ENCODE results near the gene MDFI. TPM values are rescaled to one million over a fixed set of nuclear protein-coding genes. Genes with fewer than 3 reads are reported as not detected.

MDFI gene
- total and polyA plus RNA-seq, 7 donors = 0.53 to 3.0 (median 0.93) TPM

DNA sequence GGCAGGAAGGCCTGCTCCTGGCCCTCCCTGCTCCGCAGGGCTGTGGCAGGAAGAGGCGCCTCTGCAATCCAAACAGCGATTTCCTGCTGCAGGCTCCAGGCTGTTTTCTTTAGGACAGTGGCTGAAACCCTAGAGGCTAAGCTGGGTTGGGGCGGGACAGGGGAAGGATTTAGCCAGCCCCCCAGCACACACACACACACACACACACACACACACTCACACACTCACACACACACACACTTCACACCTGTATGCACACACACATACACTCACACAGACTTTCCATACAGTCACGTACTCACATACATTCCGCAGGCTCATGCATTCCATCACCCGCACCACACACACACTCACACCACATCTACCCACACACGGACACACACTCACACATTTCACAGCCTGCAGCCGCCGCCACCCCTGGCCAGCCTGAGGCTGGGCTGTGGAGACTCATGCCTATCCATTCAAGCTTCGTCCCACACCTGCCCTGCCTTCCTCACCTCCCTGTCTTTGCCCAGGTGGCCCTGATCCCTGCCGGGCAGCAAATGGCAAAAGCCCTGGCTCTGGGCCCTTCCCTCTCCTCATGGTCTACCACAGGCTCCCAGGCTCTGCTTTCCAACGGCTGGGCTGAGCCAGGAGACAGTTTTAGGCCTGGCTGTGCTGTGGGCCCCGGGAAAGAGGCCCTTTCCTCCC is 17.9 kb downstream of the MDFI start:
- no peaks in the 10 kb centered on the region for H3K4me1 ChIP-seq
- H3K4me3 ChIP-seq = no peak overlapping the region
- no peaks in the 10 kb centered on the region for H3K9me3 ChIP-seq
- TF ChIP-seq CTCF (IDR thresholded peaks at IDR 0.05) = no peak
- intact Hi-C loops (cut with DNase I) = no loop called here
- ATAC-seq = no peak
- H3K27ac ChIP-seq = no peak overlapping the region
- no peaks in the 10 kb centered on the region for H3K36me3 ChIP-seq (ENCODE audit: insufficient read depth in 1 of 2, low read depth in 1 of 2)
- WGBS, 3 donors = 55 to 63% (median 60%) methylated on average over 14 of the region's 14 CpGs
- DNase-seq = no peak
- H3K27me3 ChIP-seq (ENCODE audit: insufficient read depth in 3 of 3, low read length in 2 of 3) = peaks cover 0 to 3% (median 2%) of the 10 kb centered on the region in 3 donors

GRCh38 chr6:41657131-41658094 is 19.1 kb downstream of the MDFI start:
- TF ChIP-seq CTCF (IDR thresholded peaks at IDR 0.05) = no peak
- Histone ChIP-seq H3K9me3 (no peaks in the 10 kb centered on the region), H3K36me3 (ENCODE audit: insufficient read depth in 1 of 2, low read depth in 1 of 2) (no peaks in the 10 kb centered on the region), H3K4me1 (no peaks in the 10 kb centered on the region), H3K27ac (no peak overlapping the region), H3K4me3 (no peak overlapping the region), H3K27me3 (ENCODE audit: insufficient read depth in 3 of 3, low read length in 2 of 3) (peaks cover 0 to 3% (median 2%) of the 10 kb centered on the region in 3 donors)
- DNase-seq (no peak), ATAC-seq (no peak)
- WGBS, 3 donors = 85 to 91% (median 90%) methylated on average over 23 of the region's 23 CpGs
- intact Hi-C loops (cut with DNase I) = no loop called here

DNA sequence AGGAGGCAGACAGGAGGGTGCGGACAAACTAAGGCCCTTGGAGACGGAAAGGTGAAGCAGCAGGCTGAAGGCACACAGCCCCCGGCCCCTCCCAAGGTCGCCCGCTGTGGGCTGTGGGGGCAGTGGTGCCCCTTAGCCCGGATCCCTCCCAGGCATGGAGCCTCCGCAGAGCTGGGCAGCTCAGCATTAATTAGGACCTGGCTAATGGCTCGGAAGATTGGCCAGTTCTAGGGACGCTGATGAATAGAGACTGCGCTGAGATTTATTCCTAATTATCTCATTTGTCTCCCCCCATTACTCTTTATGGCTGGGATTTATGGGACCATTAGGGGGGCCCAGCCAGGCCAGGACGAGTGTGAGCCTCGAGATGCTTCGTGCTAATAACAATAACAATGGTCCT is 20.4 kb downstream of the MDFI start:
- DNase-seq (no peak), ATAC-seq (no peak)
- no peak for TF ChIP-seq CTCF (IDR thresholded peaks at IDR 0.05)
- no peak overlapping the region for H3K27ac ChIP-seq
- no peaks in the 10 kb centered on the region for H3K36me3 ChIP-seq (ENCODE audit: insufficient read depth in 1 of 2, low read depth in 1 of 2)
- peaks cover 0 to 3% (median 2%) of the 10 kb centered on the region in 3 donors for H3K27me3 ChIP-seq (ENCODE audit: insufficient read depth in 3 of 3, low read length in 2 of 3)
- intact Hi-C loops (cut with DNase I) = no loop called here
- no peaks in the 10 kb centered on the region for H3K9me3 ChIP-seq
- 92 to 95% (median 93%) methylated on average over 13 of the region's 13 CpGs for WGBS, 3 donors
- H3K4me1 ChIP-seq = no peaks in the 10 kb centered on the region
- no peak overlapping the region for H3K4me3 ChIP-seq

DNA sequence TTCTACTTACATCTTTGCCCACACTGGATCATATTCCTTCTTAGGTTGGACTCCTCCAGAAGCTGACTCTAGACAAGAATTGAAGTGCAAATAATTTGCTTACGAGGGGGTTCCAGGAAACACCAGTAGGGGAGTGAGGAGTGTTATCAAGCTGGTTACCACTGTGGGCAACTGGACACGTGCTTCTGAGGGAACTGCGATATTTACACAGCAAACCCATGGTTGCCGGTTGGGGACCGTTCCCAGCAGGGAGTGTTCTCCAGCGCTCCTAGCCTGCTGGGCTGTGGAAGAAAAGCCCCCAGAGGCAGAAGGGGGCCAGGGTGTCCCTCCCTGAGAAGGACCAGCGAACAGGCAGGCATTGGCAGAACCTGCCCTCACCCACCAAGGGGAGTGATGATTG is 21.7 kb downstream of the MDFI start:
- no peak for ATAC-seq
- H3K27ac ChIP-seq = no peak overlapping the region
- 82 to 86% (median 82%) methylated on average over 7 of the region's 7 CpGs for WGBS, 3 donors
- DNase-seq = no peak
- H3K36me3 ChIP-seq (ENCODE audit: insufficient read depth in 1 of 2, low read depth in 1 of 2) = no peaks in the 10 kb centered on the region
- intact Hi-C loops (cut with DNase I) = no loop called here
- H3K27me3 ChIP-seq (ENCODE audit: insufficient read depth in 3 of 3, low read length in 2 of 3) = peaks cover 0 to 3% (median 2%) of the 10 kb centered on the region in 3 donors
- H3K9me3 ChIP-seq = no peaks in the 10 kb centered on the region
- no peak for TF ChIP-seq CTCF (IDR thresholded peaks at IDR 0.05)
- no peaks in the 10 kb centered on the region for H3K4me1 ChIP-seq
- no peak overlapping the region for H3K4me3 ChIP-seq
